Measurements from ENCODE around the gene AIRE.

Gene AIRE

DNA sequence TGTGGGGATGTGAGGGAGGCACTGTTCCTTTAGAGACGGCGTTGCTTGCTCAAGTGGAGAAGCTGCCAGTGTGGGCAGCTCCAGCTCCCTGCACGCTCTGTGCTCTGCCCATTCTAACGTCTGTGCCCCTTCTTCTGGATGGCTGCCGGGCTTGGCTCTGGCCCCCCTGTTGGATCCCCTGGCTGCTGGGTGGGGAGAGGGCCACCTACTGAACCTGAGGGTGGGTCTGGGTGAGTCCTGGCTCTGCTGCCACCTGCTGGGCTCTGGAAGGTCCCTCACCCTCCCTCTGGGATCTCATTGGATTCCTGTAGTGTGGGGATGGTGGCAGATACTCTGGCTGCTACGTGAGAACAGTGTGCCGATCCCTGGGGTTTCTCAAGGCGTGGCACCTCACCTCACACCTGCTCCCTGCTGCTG lies 19.2 kb downstream of the AIRE start:
- H3K4me2 ChIP-seq (ENCODE audit: insufficient read depth, low read length) = no peak overlapping the region
- H2AFZ ChIP-seq (ENCODE audit: low read depth, low read length) = no peak overlapping the region
- no peaks in the 10 kb centered on the region for H3K9me3 ChIP-seq (ENCODE audit: insufficient read depth, low read length, severe bottlenecking)
- TF ChIP-seq, protein P1, sequence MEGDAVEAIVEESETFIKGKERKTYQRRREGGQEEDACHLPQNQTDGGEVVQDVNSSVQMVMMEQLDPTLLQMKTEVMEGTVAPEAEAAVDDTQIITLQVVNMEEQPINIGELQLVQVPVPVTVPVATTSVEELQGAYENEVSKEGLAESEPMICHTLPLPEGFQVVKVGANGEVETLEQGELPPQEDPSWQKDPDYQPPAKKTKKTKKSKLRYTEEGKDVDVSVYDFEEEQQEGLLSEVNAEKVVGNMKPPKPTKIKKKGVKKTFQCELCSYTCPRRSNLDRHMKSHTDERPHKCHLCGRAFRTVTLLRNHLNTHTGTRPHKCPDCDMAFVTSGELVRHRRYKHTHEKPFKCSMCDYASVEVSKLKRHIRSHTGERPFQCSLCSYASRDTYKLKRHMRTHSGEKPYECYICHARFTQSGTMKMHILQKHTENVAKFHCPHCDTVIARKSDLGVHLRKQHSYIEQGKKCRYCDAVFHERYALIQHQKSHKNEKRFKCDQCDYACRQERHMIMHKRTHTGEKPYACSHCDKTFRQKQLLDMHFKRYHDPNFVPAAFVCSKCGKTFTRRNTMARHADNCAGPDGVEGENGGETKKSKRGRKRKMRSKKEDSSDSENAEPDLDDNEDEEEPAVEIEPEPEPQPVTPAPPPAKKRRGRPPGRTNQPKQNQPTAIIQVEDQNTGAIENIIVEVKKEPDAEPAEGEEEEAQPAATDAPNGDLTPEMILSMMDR (IDR thresholded peaks at IDR 0.05; ENCODE audit: borderline replicate concordance, extremely low read depth, low read length, poor library complexity, severe bottlenecking) = peak; percentile 76
- no peak for TF ChIP-seq EZH2 (IDR thresholded peaks at IDR 0.05; ENCODE audit: borderline replicate concordance, low read depth, low read length, severe bottlenecking)
- DNase-seq = peak; percentile 60
- ATAC-seq (ENCODE audit: insufficient read depth, low read depth) = peak; percentile 72
- H4K20me1 ChIP-seq (ENCODE audit: insufficient read depth, low read length) = peaks cover 80% of the 10 kb centered on the region
- no peak overlapping the region for H3K4me3 ChIP-seq (ENCODE audit: low read depth in 1 of 2, low read length in 2 of 2)
- no peaks in the 10 kb centered on the region for H3K27me3 ChIP-seq (ENCODE audit: insufficient read depth, low read length, poor library complexity)
- no peak overlapping the region; the same call in 1 of the 2 replicates for H3K27ac ChIP-seq (ENCODE audit: low read length)
- H3K9ac ChIP-seq (ENCODE audit: low read depth, low read length) = no peak overlapping the region
- peaks cover 22% of the 10 kb centered on the region for H3K4me1 ChIP-seq (ENCODE audit: insufficient read depth, low read length)
- H3K79me2 ChIP-seq (ENCODE audit: insufficient read depth, low read length) = peaks cover 71% of the 10 kb centered on the region
- peaks cover 53% of the 10 kb centered on the region for H3K36me3 ChIP-seq (ENCODE audit: insufficient read depth, low read length)

DNA sequence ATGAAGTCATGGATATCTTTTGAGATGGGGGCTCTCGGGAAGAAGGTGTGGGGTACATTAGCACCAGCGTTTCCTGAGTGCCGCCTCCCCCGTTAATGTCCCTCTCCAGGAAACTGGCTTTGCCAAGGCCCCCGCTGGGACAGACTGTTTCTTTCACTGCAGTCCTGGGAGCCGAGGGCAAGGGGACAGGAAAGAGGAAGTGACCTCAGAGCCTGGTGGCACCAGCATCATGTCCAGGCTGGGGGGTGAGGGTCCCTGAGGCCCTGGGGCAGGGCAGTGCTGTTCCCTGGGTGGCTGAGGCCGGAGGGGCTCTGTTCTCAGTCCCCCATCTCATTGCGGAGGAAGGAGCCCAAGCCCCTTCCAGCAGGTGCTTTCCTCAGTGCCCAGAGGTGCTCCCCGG lies 20.0 kb downstream of the AIRE start:
- no peaks in the 10 kb centered on the region for H3K9me3 ChIP-seq (ENCODE audit: insufficient read depth, low read length, severe bottlenecking)
- TF ChIP-seq EZH2 (IDR thresholded peaks at IDR 0.05; ENCODE audit: borderline replicate concordance, low read depth, low read length, severe bottlenecking) = no peak
- TF ChIP-seq, protein P1 (IDR thresholded peaks at IDR 0.05; ENCODE audit: borderline replicate concordance, extremely low read depth, low read length, poor library complexity, severe bottlenecking) = no peak
- H3K4me1 ChIP-seq (ENCODE audit: insufficient read depth, low read length) = peaks cover 20% of the 10 kb centered on the region
- H3K4me2 ChIP-seq (ENCODE audit: insufficient read depth, low read length) = no peak overlapping the region
- no peaks in the 10 kb centered on the region for H3K27me3 ChIP-seq (ENCODE audit: insufficient read depth, low read length, poor library complexity)
- H3K79me2 ChIP-seq (ENCODE audit: insufficient read depth, low read length) = peaks cover 63% of the 10 kb centered on the region
- no peak overlapping the region for H2AFZ ChIP-seq (ENCODE audit: low read depth, low read length)
- no peak overlapping the region for H3K27ac ChIP-seq (ENCODE audit: low read length)
- ATAC-seq (ENCODE audit: insufficient read depth, low read depth) = no peak
- peaks cover 61% of the 10 kb centered on the region for H3K36me3 ChIP-seq (ENCODE audit: insufficient read depth, low read length)
- no peak overlapping the region for H3K9ac ChIP-seq (ENCODE audit: low read depth, low read length)
- H3K4me3 ChIP-seq (ENCODE audit: low read depth in 1 of 2, low read length in 2 of 2) = no peak overlapping the region
- DNase-seq = no peak
- peaks cover 86% of the 10 kb centered on the region for H4K20me1 ChIP-seq (ENCODE audit: insufficient read depth, low read length)

DNA sequence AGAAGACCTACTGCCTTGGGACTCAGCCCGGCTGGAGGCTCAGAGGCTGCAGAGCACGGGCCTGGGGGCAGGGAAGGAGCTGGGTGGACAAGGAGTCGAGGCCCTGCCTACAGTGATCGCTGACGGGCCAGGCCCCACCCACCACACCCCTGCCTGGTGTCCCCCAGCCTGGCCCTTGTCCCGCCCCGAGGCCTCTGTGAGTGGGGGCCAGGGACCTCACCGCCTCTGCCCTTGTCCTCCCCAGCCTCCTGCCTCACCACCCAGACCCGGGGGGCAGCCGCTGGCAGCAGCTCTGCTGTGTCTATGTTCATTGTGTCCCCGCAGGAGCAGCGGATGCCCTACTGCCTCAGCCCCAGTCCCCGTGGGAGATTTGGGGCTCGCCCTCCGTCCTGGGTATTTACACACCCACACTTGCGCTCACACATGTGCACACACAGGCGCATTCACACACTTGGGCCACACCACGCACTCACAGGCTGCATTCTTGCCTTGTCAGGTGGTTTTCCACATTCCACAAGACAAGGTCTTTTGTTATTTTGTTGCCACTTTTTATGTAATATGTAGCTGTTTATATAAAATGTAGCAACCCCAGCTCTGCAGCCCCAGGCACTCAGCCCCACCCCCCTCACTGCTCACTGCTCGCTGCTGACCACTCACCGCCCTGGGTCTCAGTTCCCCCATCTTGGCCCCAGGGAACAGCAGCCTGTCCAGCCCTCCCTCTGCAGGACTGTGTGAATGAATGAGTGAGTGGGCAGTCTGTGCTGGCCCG lies 21.4 kb downstream of the AIRE start:
- Histone ChIP-seq H3K27me3 (ENCODE audit: insufficient read depth, low read length, poor library complexity) (no peaks in the 10 kb centered on the region), H4K20me1 (ENCODE audit: insufficient read depth, low read length) (peaks cover 84% of the 10 kb centered on the region), H3K36me3 (ENCODE audit: insufficient read depth, low read length) (peaks cover 70% of the 10 kb centered on the region), H3K79me2 (ENCODE audit: insufficient read depth, low read length) (peaks cover 49% of the 10 kb centered on the region), H2AFZ (ENCODE audit: low read depth, low read length) (no peak overlapping the region), H3K27ac (ENCODE audit: low read length) (no peak overlapping the region), H3K4me2 (ENCODE audit: insufficient read depth, low read length) (no peak overlapping the region), H3K4me3 (ENCODE audit: low read depth in 1 of 2, low read length in 2 of 2) (no peak overlapping the region), H3K9ac (ENCODE audit: low read depth, low read length) (no peak overlapping the region), H3K9me3 (ENCODE audit: insufficient read depth, low read length, severe bottlenecking) (no peaks in the 10 kb centered on the region), H3K4me1 (ENCODE audit: insufficient read depth, low read length) (peaks cover 6% of the 10 kb centered on the region)
- no peak for ATAC-seq (ENCODE audit: insufficient read depth, low read depth)
- DNase-seq = no peak
- no peak for TF ChIP-seq EZH2 (IDR thresholded peaks at IDR 0.05; ENCODE audit: borderline replicate concordance, low read depth, low read length, severe bottlenecking)
- TF ChIP-seq, protein P1 (IDR thresholded peaks at IDR 0.05; ENCODE audit: borderline replicate concordance, extremely low read depth, low read length, poor library complexity, severe bottlenecking) = no peak
